ENCODE data around the gene TSNAX. TPM values are rescaled to one million over a fixed set of nuclear protein-coding genes. Genes with fewer than 3 reads are reported as not detected.

Gene TSNAX
- polyA plus RNA-seq, 4 donors = 47.0 to 63.9 (median 55.2) TPM

DNA sequence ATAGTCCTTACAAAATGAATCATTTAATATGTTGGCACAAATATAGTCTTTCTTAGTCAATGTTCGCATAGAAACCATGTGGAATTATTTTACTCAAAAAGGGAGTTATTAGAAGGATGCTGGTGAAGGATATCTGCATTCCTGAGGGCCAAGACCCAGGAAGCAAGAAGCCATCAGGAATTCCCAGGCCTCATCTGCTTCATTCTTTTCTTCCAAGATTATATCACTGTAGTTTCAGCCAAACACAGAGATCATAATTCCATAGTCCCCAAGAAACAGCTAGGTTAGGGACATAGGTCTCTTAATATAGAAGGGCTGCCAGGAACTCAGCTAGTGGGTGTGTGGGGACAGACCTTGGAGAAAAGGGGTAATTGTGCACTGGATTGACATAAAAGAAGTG lies 69.5 kb downstream of the TSNAX start:
- DNase-seq (ENCODE audit: low read depth in 4 of 4, low spot score in 2 of 4) = no peak

DNA sequence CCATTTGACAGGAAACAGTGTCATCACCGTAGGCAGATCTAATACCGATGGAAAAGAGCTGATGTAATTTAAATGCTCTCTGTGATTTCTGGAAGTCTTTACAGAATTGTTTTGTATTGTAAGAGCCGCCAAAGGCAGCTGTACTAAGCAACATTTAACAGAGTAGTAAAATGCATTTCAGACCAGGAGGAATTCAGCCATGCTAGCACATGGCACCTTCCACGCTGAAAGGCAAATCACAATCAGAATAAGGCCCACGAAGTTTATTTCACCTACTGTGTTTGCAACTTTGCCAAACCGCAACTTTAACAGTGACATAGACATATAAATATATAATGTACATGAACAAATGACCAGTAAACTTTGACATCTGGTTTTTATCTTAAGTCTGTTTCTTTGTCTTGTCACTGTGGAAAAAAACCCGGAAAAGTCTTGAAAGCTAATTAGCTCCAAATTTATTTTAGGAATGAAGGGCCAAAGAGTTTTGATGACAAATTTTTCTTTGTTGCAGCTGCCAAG lies 72.0 kb downstream of the TSNAX start:
- no peak for DNase-seq (ENCODE audit: low read depth in 4 of 4, low spot score in 2 of 4)

DNA sequence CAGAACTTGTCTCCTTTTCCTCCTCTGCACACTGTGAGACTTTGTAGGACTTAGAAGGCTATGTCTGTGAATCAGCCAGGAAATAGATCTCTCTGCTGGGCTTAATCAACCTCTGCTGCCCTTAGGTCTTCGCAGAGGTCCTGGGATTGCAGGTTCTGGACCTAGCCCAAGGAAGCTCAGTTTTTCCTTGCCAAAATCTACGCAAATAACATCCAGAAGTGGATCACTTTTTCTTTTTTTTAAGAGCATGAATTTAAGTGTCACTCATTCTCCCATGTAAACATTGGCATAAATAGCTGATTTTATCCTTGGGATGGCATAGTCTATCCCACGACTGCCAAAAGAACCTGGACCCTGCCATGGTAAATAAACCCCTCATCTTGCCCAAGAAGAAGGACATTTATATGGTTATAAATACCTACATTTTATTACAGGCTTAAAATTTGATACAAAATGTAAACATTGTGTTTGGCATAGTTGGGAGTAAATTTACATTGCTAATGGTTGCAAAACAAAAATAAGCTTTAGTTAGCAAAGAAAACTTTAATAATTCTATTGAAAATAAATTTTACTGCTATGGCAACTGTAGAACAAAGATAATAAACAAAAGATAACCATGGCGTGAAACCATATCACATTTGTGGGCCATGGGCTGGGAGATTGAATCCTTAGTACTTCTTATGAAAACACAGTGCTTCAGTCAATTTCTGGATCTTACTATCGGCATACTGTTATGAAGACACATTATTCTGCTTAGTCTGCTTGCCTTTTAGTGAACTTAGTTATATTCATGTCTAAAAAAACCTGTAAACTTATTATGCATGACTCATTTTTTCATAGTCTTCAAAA lies 73.6 kb downstream of the TSNAX start:
- DNase-seq (ENCODE audit: low read depth in 4 of 4, low spot score in 2 of 4) = no peak

DNA sequence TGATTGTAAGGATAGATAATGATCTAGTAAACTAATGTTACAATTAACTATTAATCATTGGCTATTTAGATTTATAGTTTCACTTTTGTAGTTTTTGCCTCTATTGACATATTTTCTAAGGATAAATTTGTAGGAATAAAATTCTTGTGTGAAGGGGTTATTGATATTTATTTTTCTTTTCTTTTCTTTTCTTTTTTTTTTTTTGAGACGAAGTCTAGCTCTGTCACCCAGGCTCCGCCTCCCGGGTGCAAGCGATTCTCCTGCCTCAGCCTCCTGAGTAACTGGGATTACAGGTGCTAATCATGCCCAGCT lies 74.2 kb downstream of the TSNAX start:
- no peak for DNase-seq (ENCODE audit: low read depth in 4 of 4, low spot score in 2 of 4)

DNA sequence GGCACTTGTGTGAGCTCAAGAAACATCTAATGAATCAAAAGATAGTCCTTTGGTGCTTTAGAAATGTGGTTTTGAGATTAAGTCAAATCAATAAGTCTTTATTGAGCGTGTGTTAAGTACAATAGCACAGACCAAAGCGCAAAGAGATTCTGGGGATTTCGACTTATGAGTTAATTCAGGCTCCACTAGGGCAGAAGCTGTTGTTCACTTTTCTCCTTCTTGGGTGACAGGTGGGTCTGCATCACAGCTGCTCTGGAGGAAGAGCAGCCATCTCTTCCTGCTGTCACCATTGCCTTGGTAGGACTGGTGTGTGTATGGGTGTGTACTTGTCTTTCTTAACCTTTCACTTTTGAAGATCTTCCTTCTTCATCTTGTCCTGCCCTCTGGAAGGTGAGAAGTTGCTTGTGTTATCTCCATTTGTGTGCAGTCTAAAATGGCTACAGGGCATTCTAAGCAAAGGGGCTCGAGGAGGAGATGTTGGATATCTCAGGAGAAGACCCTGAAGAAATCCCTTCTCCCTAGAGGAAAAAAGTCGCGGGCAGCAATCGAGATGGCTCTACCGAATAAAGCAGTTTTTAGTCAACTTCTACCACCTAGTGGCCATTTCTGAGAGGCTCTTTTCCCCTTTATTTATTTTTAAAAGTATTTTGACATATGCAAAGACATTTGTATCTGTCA lies 75.3 kb downstream of the TSNAX start:
- peak in 1 of 4 donors; percentile 24 for DNase-seq (ENCODE audit: low read depth in 4 of 4, low spot score in 2 of 4)

DNA sequence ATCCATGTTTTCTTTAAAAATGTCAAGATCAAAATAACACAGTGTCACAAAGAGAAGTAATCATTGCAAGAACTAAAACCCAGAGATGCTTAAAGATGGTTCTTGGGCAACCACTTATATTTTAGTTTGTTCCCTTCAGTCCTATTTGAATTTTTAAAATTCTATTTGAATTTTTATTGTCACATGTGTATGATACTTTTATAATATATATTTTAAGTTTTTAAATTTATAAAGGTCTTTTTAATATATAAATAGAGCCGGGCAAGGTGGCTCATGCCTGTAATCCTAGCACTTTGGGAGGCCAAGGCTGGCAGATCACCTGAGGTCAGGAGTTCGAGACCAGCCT lies 75.8 kb downstream of the TSNAX start:
- no peak for DNase-seq (ENCODE audit: low read depth in 4 of 4, low spot score in 2 of 4)

DNA sequence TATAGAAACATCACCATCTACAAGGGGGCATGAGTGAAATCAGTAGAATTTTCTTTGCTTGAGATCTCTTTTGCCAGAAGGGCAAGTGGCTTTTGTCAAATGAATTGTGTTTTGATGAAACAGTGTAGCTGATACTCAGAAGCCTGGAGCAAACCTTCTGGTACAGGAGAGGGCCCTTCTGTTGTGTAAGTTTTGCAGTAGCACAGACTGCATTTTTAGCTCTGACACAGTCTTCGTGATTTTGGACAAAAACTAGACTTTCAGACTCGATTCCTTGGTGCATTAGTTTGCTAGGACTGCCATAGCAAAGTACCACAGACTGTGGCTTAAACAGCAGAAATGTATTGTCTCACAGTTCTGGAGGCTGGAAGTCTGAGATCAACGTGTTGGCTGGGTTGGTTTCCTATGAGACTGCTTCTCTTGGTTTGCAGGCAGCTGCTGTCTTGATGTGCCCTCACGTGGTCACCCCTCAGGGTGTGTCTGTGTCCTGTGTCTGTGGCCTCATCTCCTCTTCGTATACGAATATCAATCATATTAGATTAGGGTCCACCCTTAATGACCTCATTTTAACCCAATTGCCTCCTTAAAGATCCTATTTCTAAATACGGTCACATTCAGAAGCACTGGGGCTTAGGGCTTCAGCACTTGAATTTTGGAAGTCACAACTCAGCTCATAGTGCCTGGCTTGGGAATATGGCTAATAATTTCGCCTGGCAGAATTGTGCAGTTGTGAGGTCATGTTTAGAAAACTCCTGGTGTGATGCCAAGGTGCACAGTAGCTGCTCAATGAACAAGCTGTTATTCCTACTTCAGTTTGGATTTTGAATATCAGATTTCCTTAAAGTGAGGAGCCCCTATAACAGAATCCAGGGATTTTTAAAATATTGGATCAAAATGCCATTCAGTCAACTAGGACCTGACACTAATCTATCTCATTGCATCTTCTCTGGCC lies 77.0 kb downstream of the TSNAX start:
- DNase-seq (ENCODE audit: low read depth in 4 of 4, low spot score in 2 of 4) = no peak

DNA sequence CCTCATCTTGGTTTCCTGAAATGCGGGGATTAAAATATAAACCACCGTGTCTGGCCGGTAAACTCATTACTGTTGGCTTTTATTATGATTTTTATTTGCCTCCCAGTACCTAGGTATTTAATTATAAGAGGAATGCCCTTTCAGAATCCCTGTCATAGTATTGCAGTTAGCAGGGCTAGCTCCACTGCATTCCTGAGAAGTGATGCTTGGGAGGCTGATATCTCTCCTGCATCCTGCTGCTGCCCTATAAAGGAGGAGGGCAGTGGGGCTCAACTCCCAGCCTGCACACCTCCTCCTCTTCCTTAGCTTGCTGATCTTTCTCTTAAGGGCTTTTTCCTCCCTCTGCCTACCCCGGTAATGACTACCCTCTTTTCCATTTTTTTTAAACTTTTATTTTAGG lies 78.2 kb downstream of the TSNAX start:
- DNase-seq (ENCODE audit: low read depth in 4 of 4, low spot score in 2 of 4) = no peak

DNA sequence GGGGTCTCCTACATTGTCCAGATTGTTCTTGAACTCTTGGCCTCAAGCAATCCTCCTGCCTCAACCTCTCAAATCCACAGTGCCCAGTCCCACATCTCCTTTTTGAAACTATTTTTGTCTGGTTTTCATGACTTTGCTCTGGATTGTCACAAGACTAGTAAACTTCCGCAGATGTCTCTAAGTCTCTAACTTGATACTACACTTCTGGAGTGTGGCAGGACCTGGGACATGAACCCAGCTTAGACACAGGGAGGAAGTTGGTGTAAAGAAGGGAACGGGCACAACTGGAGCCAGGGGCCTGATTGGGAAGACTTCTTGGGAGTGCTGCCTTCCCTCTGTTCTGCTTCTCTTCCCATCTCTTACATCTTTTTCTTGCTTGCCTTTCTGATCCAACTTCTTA lies 81.9 kb downstream of the TSNAX start:
- no peak for DNase-seq (ENCODE audit: low read depth in 4 of 4, low spot score in 2 of 4)

DNA sequence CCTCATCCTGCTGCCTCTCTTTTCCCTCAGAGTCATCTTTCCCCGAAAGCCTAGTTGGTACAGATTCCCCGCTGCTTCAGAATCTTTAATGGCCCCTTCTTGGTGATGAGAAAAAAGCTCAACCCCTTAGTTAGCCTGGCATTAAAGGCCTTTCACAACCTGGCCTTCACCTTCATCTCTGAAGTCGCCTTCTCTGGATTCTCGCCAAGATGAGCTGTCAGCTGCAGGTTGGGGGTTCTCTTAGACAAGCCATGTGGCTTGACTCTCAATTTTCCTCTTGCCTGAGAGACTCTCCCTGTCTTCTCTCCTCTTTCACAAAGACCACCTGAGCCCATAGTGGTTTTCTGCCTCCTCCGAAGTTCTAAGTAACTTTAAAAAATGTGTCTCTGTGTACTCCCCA lies 82.6 kb downstream of the TSNAX start:
- no peak for DNase-seq (ENCODE audit: low read depth in 4 of 4, low spot score in 2 of 4)

DNA sequence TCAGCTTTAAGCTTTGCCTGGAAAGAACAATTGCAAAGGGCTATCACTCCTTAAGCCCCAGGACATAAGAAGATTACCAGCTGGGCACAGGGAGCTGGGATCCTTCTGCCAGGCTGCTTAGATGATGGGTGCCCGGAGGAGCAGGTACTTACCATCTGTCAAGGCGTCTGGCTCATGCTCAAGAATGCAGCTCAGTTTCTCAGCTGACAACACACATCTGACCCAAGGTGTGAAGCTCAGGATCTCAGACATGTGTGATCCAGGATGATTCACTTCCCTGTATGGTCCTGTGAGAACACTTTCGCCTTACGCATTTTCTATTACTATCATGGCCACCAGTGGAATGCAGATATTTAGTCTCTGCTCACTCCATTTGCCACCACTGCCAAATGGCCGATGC lies 83.4 kb downstream of the TSNAX start:
- no peak for DNase-seq (ENCODE audit: low read depth in 4 of 4, low spot score in 2 of 4)

DNA sequence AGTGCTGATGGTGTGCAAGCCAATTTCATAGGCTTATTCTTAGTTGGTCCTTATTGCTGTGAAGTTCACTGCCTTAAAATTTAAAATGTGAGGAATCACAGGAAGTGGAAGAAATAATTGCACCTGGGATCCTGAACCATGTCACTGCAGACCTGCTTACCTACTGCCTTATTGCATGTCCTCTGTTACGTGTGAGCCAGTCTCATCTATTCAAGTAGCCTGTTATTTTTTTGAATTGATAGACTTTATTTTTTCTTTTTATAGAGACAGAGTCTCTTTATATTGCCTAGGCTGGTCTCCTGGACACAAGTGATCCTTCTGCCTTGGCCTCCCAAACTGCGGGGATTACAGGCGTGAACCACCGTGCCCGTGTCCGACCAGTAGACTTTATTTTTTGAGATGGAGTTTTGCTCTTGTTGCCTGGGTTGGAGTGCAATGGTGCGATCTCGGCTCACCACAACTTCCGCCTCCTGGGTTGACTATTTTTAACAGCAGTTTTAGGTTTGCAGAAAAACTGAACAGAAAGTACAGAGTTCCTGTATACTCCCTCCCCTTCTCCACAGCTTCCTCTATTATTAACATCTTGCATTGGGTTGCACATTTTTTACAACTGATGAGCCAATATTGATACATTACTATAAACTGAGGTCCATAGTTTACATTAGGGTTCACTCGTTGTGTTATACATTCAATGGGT lies 84.1 kb downstream of the TSNAX start:
- no peak for DNase-seq (ENCODE audit: low read depth in 4 of 4, low spot score in 2 of 4)

DNA sequence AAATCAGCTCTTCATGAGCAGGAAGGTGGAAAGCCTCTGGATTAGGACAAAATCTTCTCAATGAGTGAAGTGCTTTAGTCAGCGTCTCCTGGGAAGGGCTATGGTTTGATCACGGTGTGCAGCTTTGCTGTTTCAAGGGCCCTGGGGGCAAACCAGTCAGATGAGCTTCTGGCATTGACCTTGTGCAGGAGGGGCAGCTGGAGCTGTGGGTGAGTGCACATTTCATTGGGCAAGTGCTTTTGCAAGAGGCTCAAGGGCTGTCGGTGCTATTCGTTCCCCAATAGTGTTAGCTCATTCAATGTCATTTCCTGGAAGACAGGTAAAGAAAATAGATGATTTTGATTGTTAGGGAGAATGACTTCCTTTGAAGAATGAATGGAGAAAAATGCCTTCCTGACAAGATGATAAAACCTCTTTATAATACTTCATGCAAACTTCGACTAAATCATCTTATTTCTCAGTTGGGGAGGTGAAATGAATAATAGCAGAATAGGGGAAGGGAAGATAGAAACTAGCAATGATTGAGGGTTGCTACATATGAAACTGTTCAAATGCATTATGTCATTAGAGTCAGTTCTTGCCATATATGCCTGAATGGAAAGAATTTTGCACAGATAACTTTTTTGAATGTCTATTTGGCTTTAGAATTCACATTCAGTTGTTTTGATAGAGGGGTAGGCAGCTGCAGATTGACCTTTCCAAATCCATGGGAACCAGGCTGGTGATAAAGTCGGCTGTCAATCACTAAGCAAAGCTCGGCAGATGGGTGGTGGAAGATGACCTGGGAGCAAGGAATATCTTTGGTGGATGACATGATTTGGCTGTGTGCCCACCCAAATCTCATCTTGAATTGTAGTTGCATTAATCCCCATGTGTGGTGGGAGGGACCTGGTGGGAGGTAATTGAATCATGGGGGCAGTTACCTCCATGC lies 85.2 kb downstream of the TSNAX start:
- DNase-seq (ENCODE audit: low read depth in 4 of 4, low spot score in 2 of 4) = no peak

Other genes with a start within 250 kb of the TSNAX start
- gene EXOC8, start 190.8 kb upstream of the TSNAX start, polyA plus RNA-seq (ENCODE audit: insufficient read length in 4 of 4) = 10 to 100 TPM; 10.2 to 12.4 (median 10.6) TPM
- 10 to 100 TPM; 12.8 to 14.9 (median 13.6) TPM for gene SPRTN, start 190.4 kb upstream of the TSNAX start, polyA plus RNA-seq (ENCODE audit: insufficient read length in 4 of 4)
- 10 to 100 TPM; 31.8 to 44.2 (median 38.0) TPM for gene EGLN1, start 106.4 kb upstream of the TSNAX start, polyA plus RNA-seq (ENCODE audit: insufficient read length in 4 of 4)
- gene DISC1, start 98.1 kb downstream of the TSNAX start, polyA plus RNA-seq (ENCODE audit: insufficient read length in 4 of 4) = 1 to 10 TPM; 5.3 to 6.6 (median 5.6) TPM

Measured in left renal cortex interstitium (tissue), 4 donors.